Measurements from ENCODE around the gene CRY1.

GRCh38 chr12:107019546-107019945, 73.8 kb downstream of the CRY1 start:
- TF ChIP-seq EP300 (IDR thresholded peaks at IDR 0.05) = no peak
- TF ChIP-seq, protein P1, sequence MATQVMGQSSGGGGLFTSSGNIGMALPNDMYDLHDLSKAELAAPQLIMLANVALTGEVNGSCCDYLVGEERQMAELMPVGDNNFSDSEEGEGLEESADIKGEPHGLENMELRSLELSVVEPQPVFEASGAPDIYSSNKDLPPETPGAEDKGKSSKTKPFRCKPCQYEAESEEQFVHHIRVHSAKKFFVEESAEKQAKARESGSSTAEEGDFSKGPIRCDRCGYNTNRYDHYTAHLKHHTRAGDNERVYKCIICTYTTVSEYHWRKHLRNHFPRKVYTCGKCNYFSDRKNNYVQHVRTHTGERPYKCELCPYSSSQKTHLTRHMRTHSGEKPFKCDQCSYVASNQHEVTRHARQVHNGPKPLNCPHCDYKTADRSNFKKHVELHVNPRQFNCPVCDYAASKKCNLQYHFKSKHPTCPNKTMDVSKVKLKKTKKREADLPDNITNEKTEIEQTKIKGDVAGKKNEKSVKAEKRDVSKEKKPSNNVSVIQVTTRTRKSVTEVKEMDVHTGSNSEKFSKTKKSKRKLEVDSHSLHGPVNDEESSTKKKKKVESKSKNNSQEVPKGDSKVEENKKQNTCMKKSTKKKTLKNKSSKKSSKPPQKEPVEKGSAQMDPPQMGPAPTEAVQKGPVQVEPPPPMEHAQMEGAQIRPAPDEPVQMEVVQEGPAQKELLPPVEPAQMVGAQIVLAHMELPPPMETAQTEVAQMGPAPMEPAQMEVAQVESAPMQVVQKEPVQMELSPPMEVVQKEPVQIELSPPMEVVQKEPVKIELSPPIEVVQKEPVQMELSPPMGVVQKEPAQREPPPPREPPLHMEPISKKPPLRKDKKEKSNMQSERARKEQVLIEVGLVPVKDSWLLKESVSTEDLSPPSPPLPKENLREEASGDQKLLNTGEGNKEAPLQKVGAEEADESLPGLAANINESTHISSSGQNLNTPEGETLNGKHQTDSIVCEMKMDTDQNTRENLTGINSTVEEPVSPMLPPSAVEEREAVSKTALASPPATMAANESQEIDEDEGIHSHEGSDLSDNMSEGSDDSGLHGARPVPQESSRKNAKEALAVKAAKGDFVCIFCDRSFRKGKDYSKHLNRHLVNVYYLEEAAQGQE (IDR thresholded peaks at IDR 0.05) = no peak
- no peak for TF ChIP-seq EHF (CRISPR knock-in tag; IDR thresholded peaks at IDR 0.05)
- TF ChIP-seq ZSCAN20 (CRISPR knock-in tag; IDR thresholded peaks at IDR 0.05) = no peak
- no peak for TF ChIP-seq RARB (CRISPR knock-in tag; IDR thresholded peaks at IDR 0.05)
- no peak for TF ChIP-seq HOXA7 (CRISPR knock-in tag; IDR thresholded peaks at IDR 0.05)
- no peak for TF ChIP-seq MAZ (IDR thresholded peaks at IDR 0.05; ENCODE audit: borderline replicate concordance, low read depth, low read length)
